Measurements from ENCODE around the gene PHOX2B. TPM values are rescaled to one million over a fixed set of nuclear protein-coding genes. Genes with fewer than 3 reads are reported as not detected.

The PHOX2B gene
- polyA plus RNA-seq (2013, experiment 1 of 2; ENCODE audit: insufficient read length) = not detected
- not detected for polyA plus RNA-seq (2013, experiment 2 of 2; ENCODE audit: insufficient read length)

DNA sequence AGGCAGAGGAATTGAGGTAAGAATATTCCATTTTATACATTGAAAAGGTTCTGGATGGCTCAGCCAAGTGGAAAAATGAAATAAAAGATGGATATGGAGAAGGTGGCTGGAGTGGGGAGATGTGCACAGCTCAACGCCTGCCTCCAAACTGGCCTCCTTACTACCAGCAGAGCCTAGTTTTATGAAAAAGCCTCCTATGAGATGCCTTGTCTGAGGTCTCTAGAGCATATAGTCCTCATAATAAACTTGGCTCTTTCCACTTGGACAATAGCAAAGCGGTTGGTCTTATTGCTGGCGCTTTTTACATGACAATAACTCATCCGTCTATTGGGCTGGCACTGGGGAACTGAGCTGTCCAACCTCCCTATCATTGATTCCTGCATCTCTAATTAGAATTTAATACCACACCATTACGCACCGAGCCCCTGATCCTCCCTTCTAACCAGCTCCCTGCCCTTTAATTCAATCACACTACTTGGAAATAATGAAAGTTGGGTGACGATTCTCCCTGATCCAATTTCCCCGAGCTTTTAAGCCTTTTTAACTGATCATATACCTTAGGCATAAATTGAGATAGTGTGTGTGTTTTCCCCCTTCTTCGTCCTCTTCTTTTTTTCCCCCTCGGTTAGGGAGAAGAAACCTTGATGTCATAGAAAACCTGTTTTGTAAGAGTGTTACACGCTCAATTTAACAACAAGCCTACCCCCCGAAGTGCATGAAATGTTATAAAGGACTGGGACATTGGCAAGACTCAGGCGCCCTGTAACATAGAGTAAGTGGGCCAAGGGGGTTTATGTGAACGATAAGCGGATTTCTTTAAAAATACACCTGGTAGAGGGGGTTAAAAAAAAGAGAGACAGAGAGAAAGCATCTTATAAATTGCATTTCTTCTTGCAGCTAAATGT is at the start of gene PHOX2B:
Gene PHOX2B, minus strand, starts transcription at position 155 of the 905 bp plus-strand sequence. Its CDS starts 115 bp downstream, at position 40.
- DNase-seq = no peak

DNA sequence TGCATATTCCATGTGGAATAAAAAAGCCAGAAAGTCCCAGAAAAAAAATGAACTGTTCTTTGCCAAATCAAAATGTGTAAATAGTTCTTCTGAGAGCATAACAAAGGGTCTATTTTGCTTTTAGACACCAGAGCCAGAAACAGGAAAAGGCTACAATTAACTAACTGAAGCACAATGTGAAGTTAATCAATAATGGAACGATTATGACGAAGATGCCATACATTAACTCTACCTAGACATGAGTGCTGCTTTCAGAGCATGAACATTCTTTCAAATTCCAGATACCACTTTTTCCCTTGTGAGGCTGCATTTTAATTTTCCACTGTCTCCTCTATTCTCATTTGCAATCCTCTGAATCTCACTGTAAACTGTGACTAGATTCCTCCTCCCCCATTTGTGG is 48.7 kb upstream of the PHOX2B start:
- DNase-seq = no peak

DNA sequence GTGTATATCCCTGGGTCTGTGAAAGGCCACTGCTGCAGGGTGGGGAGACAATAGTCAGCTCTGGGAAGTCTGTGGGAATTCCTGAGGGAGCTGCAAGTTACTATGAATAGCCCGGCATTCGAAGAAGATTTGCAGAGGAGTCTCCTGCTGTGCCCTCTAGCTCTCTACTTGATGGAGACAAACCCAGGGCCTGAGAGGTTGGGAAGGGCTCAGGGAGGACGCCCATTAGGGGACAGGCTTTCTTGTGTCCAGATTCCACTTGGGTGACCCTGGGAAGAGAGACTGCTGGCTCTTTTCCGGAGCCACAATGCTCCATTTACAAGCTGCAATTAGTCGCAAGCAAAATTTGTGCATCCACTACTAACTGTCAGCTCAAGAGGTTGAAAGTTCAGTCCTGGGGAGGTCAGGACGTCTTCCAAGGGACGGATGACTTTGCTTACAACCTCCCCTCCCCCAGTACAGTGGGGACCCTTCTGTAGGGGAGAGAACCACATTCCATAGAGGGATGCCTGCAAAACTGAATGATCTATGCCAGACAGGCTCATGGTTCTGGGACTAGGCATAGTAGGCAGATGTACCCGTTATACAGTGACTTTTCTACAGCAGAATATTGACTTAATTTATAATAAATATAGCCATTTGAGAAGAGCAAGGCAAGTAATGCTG is 48.2 kb upstream of the PHOX2B start:
- DNase-seq = no peak

DNA sequence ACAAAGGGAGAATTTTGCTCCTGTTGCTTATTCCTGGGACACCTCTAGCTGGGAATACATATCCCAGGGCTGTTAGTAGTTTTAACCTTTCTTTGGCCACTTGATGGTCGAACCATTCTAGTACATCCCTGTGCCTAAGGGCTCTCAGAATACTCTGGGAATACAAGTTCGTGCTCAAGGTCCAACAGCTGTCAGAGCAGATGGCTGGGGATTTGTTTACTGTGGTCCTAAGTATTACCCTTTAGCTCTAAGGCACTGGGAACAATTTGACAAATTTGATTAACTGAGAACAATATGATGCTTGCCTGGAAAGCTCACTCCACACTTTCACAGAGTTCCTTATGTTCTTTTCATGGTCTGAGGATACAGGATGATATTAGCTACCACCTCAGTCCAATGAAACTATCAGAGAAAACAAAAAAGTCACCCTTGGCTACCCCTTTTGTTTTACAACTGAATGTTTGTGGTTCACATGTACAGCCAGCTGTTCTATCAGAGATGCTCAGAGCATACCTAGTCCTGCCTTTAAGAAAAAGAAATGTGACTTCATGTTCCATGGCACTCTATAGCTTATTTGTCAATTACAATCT is 47.4 kb upstream of the PHOX2B start:
- DNase-seq = no peak

DNA sequence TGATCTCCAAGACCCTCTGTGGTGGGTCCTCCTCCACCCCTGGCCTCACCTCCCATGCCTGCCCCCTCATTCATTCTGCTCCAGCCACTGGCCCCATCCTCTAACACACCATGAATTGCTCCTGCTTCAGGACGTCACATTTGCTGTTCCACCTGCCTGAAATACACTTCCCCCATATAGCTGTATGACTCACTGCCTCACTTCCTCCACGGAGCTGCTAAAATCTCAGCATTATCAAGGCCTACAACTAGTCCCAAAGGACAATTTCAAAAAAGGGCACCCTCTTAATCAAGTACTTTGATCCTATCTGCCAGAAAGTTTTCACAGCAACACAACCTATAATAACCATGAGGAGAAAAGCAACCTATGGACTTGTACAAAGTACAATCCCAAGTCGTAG is 43.6 kb upstream of the PHOX2B start:
- DNase-seq = no peak

DNA sequence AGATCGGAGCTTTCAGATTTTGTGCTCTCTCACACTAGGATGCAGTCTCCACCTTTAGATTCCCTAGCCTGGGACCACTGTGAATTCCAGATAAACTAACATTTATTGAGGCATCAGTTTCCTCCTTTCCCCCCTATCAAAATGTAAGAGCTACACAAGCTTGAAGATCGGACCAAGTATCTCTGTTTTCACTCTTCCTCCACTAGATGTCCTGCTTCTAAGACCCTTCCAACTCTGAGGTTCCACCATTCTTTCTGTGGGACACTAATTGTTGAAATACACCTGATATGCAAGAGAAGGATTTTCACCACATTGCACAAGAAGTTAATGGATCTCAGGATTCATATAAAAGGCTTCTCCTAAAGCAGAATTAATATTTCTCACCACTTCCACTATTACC is 43.0 kb upstream of the PHOX2B start:
- no peak for DNase-seq

DNA sequence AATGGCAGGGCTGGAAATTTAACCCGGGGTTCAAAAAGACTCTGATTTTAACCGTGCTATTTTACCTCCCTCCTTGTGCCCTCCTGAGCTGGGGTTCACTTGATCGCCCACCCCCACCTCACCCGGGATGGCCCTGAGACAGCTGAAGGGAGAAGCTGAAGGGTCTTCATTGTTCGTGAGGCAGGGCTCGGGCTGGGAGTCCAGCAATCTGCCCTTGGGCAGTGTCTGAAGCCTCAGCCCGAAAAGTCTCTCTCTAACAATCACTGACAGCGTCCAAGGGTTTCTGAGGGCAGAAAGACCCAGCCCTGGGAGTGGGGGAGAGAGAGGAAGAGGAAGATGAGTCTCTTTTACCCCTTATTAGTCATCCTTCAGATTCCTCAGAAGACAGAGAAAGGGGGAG is 39.4 kb upstream of the PHOX2B start:
- DNase-seq = no peak

DNA sequence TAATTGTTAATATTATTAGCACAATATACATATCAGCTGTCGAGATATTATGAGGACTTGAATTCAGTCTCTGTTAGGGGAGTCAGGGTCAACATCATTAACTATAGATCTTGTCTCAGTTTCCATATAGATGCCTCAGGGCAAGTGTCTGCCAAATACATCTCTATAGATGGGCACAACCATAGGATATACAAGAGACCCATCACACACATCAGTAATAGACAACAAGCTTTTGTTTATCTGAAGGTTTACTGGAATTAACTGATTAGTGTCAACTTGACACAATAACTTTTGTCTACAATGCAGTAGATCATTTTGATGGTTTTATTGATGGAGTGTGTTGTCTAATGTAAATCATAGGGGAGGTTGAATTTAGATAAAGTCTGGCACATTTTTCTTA is 37.1 kb upstream of the PHOX2B start:
- DNase-seq = no peak

DNA sequence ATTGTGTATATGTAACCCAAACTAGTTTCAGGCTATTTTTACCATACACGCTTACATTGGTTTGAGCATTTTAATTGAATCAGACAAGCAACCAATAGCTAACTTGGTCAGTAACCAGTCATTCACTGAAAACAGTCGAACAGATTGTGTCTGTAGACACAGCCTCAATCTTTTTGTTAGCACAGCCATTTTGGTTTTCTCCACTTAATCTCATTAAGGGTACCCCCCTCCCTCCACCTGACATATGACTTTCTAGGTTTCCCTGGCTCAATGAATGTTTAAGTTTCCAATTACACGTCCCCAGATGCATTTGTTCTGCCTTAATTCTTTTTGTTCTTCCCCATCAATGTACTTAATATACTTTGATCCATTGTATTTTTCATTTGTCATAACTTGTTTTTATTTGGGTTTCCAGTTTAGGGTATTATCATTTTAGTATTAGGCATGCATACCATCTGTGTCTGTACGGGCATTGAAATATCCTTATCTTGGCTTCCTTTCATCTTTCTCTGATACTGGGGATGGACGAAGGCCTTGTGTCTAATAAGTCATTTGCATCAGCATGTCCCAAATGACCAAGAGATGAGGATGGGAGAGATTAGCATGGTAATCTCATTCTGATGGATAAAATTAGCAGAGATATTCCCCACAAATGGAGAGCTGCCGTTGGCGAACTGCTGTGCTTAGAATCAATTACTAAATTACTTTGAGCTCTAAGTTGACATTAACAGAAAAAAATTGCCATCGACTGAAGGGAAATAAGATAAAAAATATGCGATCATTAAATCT is 35.9 kb upstream of the PHOX2B start:
- DNase-seq = no peak

DNA sequence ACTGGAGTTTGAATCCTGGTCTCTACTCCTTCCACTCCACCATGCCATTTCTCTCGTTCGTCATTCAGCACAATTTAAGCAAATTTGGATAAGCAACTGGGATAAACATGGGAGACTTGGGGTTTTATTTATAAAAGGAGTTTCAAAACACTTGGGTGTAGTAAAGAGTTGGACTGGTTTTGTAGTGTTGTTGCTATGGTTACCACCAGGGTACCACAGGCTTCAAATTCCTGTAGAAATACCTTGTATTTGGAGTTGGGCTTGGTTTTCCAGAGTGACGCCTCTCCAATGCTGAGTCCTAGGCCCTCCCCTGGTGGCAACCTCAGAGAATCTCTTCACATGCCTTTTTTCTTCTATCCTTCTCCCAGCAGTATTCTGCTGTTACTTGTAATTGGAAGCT is 27.9 kb upstream of the PHOX2B start:
- DNase-seq = no peak

DNA sequence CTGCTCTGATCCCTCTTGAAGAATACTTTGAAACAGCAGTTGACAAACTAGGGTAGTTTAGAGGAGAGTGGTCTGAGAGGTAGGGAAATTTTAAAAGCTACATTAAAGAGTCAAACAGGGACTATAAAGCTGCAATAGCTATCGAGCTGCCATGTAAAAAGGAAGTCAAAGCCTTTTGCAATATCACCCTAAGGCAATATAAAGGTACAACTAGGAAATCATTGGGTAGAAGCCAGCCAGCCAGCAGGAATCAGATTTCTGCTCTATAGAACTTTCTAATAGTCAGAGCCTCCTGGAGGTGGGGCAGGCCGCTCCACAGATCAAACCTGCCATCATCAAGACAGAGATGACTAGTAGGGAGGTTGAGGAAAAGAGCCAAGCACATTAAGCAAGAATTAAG is 15.2 kb upstream of the PHOX2B start:
- DNase-seq = no peak

DNA sequence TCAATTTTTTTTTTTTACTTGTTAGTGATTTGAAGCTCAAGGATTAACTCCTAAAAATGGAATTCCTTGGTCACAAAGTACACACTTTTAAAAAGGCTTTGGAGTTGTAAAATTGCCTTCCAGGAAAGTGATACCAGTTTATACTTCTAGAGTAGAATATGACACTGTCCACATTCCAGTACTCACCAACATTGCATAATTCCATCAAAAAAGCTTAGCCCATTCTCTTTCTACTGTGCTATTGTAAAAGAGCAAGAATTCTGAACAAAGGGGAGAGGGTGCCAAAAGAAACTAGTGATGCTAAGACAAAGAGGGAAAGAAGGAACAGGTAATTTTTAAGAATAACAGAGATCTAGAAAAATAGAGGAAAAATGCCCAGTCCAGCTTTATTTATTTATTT is 10.4 kb upstream of the PHOX2B start:
- DNase-seq = no peak

DNA sequence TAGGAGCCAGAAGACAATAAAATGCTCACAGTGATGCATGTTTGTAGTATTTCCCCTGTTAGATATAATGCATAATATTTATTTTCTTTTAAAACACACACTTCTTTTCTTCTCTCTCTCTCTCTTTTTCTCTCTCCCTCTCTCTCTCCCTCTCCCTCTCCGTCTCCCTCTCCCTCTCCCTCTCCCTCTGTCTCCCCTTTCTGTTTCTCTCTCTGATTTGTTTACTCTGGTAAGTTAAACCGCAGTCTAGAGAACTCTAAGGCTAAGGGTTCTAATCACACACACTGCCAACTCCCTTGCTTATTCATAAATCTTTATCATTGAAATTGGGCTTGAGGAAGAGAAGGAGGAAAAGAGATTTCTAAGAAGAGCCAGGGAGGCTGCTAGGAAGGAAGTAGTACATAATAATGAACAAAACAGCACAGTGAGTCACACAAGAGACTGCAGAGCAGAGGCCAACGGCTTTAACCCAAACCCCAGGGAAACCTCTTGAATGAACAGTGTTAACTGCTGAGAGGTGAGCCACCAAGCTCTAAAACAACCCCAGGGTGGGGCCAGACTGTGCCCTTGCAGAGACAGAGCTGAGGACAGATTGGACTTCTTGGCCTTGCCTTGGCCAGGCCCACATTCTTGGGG is 9.1 kb upstream of the PHOX2B start:
- no peak for DNase-seq

DNA sequence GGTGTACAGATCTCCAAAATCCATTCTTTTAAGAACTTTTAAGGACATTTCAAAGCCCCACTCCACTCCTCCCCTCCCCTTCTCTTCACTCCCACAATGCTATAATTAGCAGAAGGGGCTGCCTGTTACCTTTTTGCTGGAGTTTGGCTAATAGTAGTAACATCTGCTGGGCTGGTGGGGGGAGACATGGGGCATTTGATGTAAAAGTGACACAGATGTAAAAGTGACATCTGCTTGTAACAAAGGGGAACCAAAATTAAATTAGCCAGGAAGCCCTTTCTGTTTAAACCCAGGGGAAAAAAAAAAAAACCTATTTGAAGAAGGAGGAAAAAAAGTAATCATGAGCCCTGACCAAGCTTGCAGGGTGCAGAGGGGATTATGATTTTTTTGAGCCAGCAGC is 5.4 kb upstream of the PHOX2B start:
- DNase-seq = no peak

DNA sequence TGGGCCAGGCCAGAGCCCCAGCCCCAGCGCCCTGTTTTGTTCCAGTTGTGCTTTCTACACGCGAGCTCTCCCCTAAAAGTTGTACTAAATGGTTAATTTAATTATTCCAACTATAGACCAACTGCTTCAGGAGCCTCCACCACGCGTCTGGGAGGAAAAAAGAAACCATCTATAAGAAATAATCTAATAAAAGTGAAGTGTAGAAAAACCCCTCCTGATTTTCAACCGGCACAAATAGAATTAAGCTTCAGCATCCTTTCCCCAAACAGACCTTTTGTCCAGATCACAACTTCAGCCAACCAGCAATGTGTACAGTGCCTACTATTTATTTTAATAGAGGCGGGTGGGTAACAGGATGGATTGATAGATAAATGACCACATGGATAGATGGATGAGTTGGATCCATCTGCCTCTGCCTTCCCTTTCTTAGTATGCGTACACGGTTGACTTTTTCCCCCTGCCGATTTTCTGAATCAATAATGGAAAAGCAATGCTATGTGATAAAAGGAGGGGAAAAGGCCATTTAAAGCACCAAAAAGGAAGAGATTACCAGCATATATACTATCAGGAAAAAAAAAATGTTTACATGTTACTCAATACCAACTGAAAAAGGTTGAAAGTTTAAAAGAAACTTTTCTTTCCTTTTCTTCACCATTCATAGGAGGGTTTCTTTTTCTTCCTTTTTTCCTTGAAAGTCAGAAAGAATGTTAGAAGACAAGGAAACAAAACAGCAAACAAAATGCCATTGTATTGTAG is 3.7 kb upstream of the PHOX2B start:
- DNase-seq = no peak

DNA sequence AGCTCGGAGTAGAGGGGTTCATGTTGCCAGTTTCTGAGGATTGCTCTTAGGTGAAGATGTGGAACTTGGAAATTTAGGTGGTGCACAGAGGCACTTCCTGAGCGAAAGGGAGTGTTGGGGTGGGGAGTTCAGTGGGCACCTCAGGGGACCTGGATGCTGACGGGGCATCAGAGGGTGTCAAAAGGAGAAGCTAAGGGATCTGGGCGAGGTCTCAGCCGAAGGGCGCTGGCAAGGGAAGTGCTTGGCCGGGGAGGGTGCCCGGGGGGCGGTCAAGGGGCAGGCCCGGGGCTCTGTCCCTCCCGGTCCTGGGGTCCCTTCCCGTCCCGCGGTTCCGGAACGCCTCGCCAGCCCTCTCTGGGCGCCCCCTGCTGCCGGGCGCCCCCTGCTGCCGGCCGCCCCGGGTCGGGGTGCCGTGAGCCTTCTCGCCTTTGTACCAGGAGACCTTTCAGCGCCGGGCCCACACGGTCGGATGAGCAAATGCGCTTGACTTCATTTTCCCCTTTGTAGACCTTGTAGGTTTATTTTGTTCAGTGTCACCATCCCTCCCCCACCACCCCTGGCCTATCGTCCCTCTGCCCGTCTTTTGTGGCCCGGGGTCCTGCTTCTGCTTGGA is 3.0 kb upstream of the PHOX2B start:
- no peak for DNase-seq

DNA sequence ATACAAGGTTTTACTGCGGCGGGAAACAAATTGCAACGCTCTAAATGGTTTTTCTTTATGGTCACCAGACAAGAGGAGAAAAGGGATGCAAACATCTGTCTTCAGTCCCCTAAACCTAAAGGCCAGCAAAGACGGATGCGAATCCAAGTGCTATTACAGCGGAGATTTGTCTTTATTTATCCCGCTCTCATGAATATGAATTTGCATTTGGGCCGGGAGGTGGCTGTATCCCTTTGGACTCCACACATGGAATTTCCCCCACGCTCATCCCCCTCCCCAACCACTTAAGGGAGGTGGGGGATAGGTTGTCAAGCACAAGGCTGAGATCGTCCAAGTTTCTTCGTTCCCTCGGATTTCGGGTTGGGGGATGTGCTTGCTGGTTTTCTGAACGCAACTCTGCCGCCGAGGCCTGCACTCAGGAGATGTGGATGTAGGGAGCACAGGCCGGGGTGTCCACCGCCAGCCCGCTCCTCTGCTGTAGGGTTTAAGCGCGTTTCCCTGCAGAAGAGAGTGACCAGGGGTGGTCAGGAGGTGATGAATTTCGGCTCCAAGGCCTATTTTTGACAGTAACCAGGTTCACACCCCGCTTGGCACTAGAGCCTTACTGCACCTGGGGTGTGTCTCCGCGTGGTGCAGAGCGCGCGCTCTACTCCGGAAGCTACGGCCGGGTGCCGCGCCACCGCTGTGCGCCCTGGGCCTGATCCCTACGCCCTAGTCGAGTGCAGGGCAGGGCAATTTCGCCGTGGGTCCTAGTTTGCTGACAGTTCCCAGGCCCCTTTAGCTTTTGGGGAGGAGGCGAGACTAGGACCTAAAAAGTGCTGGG is 2.3 kb upstream of the PHOX2B start:
- no peak for DNase-seq

DNA sequence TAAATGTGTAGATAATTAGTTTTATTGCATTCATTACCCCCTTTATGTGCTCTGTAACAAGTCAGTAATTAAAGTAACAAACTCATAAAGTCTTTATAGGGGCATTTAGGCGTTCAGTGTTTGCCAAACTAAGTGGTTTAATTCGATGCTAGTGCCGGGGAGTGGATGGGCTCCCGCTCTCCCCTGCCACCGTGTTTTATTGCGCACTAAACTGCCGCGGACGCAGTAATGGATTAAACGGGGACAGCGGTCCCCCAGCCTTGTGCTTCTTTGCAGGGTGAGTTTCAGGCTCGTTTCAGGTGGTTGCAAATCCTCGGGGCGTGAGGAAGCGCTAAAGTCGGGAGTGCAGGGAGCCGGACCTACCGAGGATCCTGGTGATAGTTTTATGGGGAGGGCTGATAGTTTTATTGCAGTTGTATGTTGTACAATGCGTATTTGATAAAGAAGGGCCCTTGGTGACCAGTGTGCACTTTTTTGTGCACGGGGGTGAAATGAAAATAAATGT is 1.6 kb upstream of the PHOX2B start:
- DNase-seq = no peak

DNA sequence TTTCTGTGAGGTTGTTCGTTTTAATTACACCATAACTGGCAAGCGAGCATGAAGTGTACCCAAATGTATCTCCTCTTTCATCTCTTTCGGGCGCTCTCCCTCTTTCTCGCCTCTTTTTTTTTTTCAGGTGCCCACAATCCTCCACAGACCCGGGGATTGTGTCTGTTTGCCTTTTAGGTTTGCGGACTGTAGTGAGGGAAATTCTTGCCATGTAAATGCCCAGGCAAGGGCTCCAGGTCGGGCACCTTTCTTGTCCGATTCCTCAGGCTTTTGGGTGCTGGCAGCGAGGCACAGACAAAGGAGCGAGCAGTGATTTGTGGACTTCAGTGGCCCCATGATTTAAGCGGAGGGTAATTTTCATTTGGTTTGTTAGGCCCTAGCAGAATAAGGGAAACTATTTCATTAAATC is 1.1 kb upstream of the PHOX2B start:
- DNase-seq = no peak

DNA sequence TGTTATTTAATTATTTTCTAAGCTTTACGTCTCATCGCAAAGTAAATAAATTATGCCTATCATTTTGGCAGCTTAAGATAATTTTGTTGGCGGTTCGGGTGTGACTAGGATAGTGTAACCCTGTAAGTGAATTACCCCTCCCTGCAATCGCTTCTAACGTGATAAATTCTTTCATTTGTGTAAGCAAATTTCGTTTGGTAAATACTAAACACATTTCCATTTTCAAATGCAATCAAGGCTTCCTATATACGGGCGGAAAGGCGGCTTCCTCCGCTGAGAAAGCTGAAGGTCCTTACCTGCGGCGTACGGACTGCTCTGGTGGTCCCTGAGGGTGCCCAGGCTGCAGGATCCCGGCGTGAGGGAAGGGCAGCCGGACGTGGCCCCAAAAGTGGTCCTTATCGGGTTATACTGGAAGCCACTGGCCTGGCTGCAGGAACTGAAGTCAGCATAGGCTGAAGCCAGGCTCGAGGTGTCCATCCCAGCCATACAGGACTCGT is 403 bp downstream of the PHOX2B start:
- no peak for DNase-seq
